ENCODE data around the gene RSRC1. TPM values are rescaled to one million over a fixed set of nuclear protein-coding genes. Genes with fewer than 3 reads are reported as not detected.

The RSRC1 gene
- polyA plus RNA-seq, 1 experiment: 2.7 TPM

DNA sequence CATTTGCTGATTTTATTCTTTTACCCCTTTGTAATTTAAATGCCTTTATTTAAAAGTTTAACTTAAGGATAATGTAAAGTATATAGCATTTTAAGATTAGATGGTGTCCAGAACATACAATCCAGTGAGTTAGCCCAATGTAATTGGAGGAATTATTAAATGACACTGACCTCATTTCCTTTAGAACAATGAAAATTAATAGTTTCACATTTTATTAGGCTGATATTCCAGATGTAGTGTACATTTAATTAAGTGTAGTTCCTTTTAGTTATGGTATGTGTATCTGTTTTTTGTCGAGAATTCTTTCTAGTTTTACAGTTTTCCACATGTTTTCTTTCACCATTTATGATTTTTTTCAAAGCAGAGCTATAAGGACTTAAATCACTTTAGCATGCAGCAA, 75.8 kb downstream of the RSRC1 start:
- CTCF ChIA-PET: no interaction called here
- POLR2A ChIA-PET: no interaction called here
- no peak for DNase-seq (ENCODE audit: low read depth)
- Histone ChIP-seq H3K27me3 (ENCODE audit: control insufficient read depth, insufficient read depth, low read length) (no peaks in the 10 kb centered on the region), H3K4me3 (ENCODE audit: low read depth, low read length) (no peak overlapping the region), H3K36me3 (ENCODE audit: control insufficient read depth, insufficient read depth, low read length) (no peaks in the 10 kb centered on the region)
- TF ChIP-seq CTCF (IDR thresholded peaks at IDR 0.05; ENCODE audit: insufficient read depth, low read depth, low read length): no peak

- DNase-seq (ENCODE audit: low read depth): no peak
- Histone ChIP-seq H3K4me3 (ENCODE audit: low read depth, low read length) (no peak overlapping the region), H3K27me3 (ENCODE audit: control insufficient read depth, insufficient read depth, low read length) (no peaks in the 10 kb centered on the region), H3K36me3 (ENCODE audit: control insufficient read depth, insufficient read depth, low read length) (no peaks in the 10 kb centered on the region)
- POLR2A ChIA-PET: no interaction called here
- CTCF ChIA-PET: interaction anchor here (1.2 kb wide), 1 partner anchor 30 kb away, joined by 3 read pairs; no protein-coding TSS in a partner anchor
- no peak for TF ChIP-seq CTCF (IDR thresholded peaks at IDR 0.05; ENCODE audit: insufficient read depth, low read depth, low read length)
Measured at GRCh38 chr3:158200955-158201354, 91.1 kb downstream of the RSRC1 start.

DNA sequence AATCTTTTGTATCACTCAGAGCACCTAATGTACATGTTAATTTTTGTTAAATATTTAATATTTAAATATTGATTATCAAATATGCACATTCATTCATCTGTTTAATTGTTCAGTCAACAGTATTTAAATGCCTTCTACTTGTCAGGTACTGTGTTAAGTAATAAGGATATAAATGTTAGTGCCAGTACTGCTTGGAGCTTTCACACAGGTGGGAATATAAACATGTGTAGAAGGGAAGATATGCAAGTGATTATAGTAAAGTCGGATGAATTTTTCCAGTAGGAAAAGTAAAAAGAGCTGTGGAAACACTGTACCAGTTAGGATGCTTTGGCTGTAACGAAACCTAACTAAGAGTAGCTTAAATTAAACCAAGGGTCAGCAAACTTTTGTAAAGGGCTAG, 95.4 kb downstream of the RSRC1 start:
- POLR2A ChIA-PET: no interaction called here
- TF ChIP-seq CTCF (IDR thresholded peaks at IDR 0.05; ENCODE audit: insufficient read depth, low read depth, low read length): no peak
- Histone ChIP-seq H3K4me3 (ENCODE audit: low read depth, low read length) (no peak overlapping the region), H3K36me3 (ENCODE audit: control insufficient read depth, insufficient read depth, low read length) (no peaks in the 10 kb centered on the region), H3K27me3 (ENCODE audit: control insufficient read depth, insufficient read depth, low read length) (no peaks in the 10 kb centered on the region)
- CTCF ChIA-PET: no interaction called here
- DNase-seq (ENCODE audit: low read depth): no peak

DNA sequence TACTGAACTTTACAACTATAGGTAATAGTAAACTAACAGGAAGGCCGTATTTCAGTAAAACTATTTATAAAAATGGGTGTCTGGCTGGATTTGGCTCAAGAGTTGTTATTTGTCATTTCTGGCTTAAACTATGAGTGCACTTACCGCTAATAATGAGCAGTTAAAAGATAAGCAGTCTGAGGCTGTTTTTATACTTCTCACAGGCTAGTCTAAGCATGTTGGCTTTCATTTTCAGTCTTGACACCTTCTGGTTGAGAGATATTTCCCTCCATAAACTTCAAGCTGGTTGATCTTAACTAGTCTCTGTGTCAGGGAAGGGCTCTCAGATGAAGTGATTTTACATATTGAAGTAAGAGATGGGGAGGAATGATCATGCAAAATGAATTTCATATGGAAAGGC, 96.1 kb downstream of the RSRC1 start:
- no peaks in the 10 kb centered on the region for H3K27me3 ChIP-seq (ENCODE audit: control insufficient read depth, insufficient read depth, low read length)
- H3K36me3 ChIP-seq (ENCODE audit: control insufficient read depth, insufficient read depth, low read length): no peaks in the 10 kb centered on the region
- CTCF ChIA-PET: no interaction called here
- DNase-seq (ENCODE audit: low read depth): no peak
- POLR2A ChIA-PET: no interaction called here
- TF ChIP-seq CTCF (IDR thresholded peaks at IDR 0.05; ENCODE audit: insufficient read depth, low read depth, low read length): no peak
- no peak overlapping the region for H3K4me3 ChIP-seq (ENCODE audit: low read depth, low read length)

DNA sequence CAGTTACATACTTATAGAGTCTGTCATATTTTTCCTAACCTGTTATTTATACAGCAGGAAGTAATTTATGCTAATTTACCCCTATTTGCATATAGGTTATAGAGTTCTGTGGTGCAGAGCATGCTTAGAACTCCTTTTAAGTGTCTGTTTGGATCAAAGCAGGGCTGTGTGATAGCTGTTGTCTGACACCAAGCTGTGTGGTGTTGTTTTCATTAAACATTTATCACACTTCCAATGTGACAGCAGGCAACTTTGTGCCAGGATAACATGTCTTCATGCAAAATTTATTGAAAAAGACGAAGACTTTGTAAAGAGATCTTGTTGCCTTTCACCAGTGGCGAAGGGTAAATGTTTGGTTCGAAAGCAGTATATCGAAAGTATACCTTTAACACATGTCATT, 100.2 kb downstream of the RSRC1 start:
- no peaks in the 10 kb centered on the region for H3K36me3 ChIP-seq (ENCODE audit: control insufficient read depth, insufficient read depth, low read length)
- H3K27me3 ChIP-seq (ENCODE audit: control insufficient read depth, insufficient read depth, low read length): no peaks in the 10 kb centered on the region
- no peak overlapping the region for H3K4me3 ChIP-seq (ENCODE audit: low read depth, low read length)
- ChIA-PET CTCF (no interaction called here), POLR2A (no interaction called here)
- DNase-seq (ENCODE audit: low read depth): no peak
- TF ChIP-seq CTCF (IDR thresholded peaks at IDR 0.05; ENCODE audit: insufficient read depth, low read depth, low read length): no peak
